Lower leg skin (tissue), 4 donors: ENCODE results near the gene ANKAR. TPM values are rescaled to one million over a fixed set of nuclear protein-coding genes. Genes with fewer than 3 reads are reported as not detected.

Experiments
- DNase-seq, 2 donors: peaks; one replicate each; pipeline ENCODE4 v3.0.0-alpha.2; 2019; ENCODE audit warnings: low spot score in 2 of 2
- H3K4me3 ChIP-seq: fragments of 200-600 bp; sonication (generic); 2 replicates; pipeline ENCODE4 v1.5.1; 2017; ENCODE audit warnings: mild to moderate bottlenecking, low read depth; ENCODE audit not compliant: poor library complexity, severe bottlenecking
- CTCF ChIP-seq, 3 donors: fragments of 450-650 bp; IDR thresholded peaks; one replicate each; pipeline ENCODE4 v1.5.1; 2016; ENCODE audit warnings: antibody characterized with exemption in 3 of 3, mild to moderate bottlenecking in 3 of 3, moderate library complexity in 2 of 3
- POLR2A ChIP-seq, 2 donors: fragments of 450-650 bp; IDR thresholded peaks; one replicate each; pipeline ENCODE4 v1.6.1; 2016 to 2017; ENCODE audit warnings: antibody characterized with exemption in 2 of 2, mild to moderate bottlenecking in 1 of 2, moderate library complexity in 1 of 2
- WGBS, 2 donors: methylation state at CpG; one replicate each; pipeline ENCODE4 v1.1.5; 2018; 5-methylcytosine and 5-hydroxymethylcytosine counted together
- intact Hi-C: fragments of 100-400 bp; cut with DNase I; formaldehyde crosslinking; loops from one replicate; pipeline ENCODE4 v1.15.0; 2023; ENCODE audit warnings: low total_unique reads
- total RNA-seq, 4 donors: library from RNA; depleted of rRNA; stranded (reverse); fragments of >200 nt; gene quantifications; one replicate each; pipeline ENCODE4 v1.1.0, GENCODE V29; 2016

The ANKAR gene, protein sequence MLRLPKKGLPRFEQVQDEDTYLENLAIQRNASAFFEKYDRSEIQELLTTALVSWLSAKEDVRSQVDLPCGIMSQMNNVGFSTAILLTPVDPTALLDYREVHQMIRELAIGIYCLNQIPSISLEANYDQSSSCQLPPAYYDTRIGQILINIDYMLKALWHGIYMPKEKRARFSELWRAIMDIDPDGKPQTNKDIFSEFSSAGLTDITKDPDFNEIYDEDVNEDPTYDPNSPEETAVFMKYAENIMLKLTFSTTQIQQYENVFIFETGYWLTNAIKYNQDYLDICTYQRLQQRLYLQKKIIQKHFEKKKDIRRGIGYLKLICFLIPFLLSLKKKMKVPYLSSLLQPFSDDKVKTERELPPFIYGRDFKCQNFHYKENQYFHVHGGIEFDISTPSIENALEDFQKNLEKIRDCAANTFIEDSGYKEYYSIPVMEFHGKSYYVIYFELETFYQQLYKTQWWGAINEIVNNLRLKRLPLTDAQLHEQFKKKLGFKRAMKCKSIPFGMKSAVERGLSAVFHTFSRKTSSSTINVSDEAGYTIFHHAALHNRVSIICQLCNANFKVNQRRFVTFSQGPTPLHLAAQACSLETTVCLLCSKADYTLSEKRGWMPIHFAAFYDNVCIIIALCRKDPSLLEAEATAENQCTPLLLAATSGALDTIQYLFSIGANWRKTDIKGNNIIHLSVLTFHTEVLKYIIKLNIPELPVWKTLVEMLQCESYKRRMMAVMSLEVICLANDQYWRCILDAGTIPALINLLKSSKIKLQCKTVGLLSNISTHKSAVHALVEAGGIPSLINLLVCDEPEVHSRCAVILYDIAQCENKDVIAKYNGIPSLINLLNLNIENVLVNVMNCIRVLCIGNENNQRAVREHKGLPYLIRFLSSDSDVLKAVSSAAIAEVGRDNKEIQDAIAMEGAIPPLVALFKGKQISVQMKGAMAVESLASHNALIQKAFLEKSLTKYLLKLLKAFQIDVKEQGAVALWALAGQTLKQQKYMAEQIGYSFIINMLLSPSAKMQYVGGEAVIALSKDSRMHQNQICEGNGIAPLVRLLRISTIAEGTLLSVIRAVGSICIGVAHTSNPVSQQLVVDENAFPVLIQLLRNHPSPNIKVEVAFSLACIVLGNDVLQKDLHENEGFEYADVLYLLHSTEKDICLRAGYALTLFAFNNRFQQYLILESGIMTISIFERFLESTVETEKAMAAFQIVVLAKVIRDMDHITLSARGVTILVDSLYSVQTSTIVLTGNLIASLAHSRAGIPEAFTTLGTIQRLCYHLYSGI (N-terminal part only)
- 1 to 10 TPM in 3 of 4 donors, under 1 TPM in 1; 0.42 to 5.4 (median 3.4) TPM for total RNA-seq

- peak within 1 kb of the TSS; percentile 39 for H3K4me3 ChIP-seq
- no peak for TF ChIP-seq POLR2A (IDR thresholded peaks at IDR 0.05)
- TF ChIP-seq CTCF (IDR thresholded peaks at IDR 0.05) = peak in 1 of 3 donors; percentile 21
- 1 to 2% methylated on average over 45 to 46 of the region's 62 CpGs for WGBS, 2 donors
- DNase-seq = peak; percentile 75 to 96
- intact Hi-C loops = no loop called here
Measured at GRCh38 chr2:189674374-189675112, at the start of gene ANKAR. Gene ANKAR, plus strand, starts transcription at chr2:189674670. Its CDS starts 1,821 bp downstream, at chr2:189676491.

GRCh38 chr2:189625636-189626035, 48.8 kb upstream of the ANKAR start:
- 82 to 91% methylated on average over 2 of the region's 2 CpGs for WGBS, 2 donors
- intact Hi-C loops = no loop called here
- H3K4me3 ChIP-seq = no peak overlapping the region
- DNase-seq = no peak
- TF ChIP-seq CTCF (IDR thresholded peaks at IDR 0.05) (no peak), POLR2A (IDR thresholded peaks at IDR 0.05) (no peak)

GRCh38 chr2:189627789-189628188, 46.7 kb upstream of the ANKAR start:
- 89 to 100% methylated on average over 1 of the region's 1 CpG for WGBS, 2 donors
- no peak for TF ChIP-seq CTCF (IDR thresholded peaks at IDR 0.05)
- TF ChIP-seq POLR2A (IDR thresholded peaks at IDR 0.05) = no peak
- intact Hi-C loops = no loop called here
- no peak for DNase-seq
- no peak overlapping the region for H3K4me3 ChIP-seq

- intact Hi-C loops = no loop called here
- 79 to 86% methylated on average over 9 of the region's 9 CpGs for WGBS, 2 donors
- TF ChIP-seq POLR2A (IDR thresholded peaks at IDR 0.05) (no peak), CTCF (IDR thresholded peaks at IDR 0.05) (no peak)
- no peak for DNase-seq
- H3K4me3 ChIP-seq = no peak overlapping the region
Measured at GRCh38 chr2:189628817-189629530, 45.5 kb upstream of the ANKAR start.
